Stimulated activated naive CD4-positive, alpha-beta T cell treated with Interleukin-2 at 50 U/mL for 16 hours (primary cell): Measurements from ENCODE around the gene ADGRB2.

Source experiments
- DNase-seq: peaks from one replicate; lab custom pipeline; 2025; lab: John Stamatoyannopoulos, UW

The ADGRB2 gene

GRCh38 chr1:31762323-31762722, 1.8 kb downstream of the ADGRB2 start:
- no peak for DNase-seq

- DNase-seq: no peak
These were observed 2.3 kb downstream of the ADGRB2 start for GRCh38 chr1:31761883-31762282.

- DNase-seq: peak; percentile 48
These were observed 3.4 kb downstream of the ADGRB2 start for GRCh38 chr1:31760471-31761470.

- no peak for DNase-seq
These were observed 4.7 kb downstream of the ADGRB2 start for GRCh38 chr1:31759298-31760023.

GRCh38 chr1:31758823-31759222, 5.3 kb downstream of the ADGRB2 start:
- DNase-seq: no peak

GRCh38 chr1:31757989-31758388, 6.2 kb downstream of the ADGRB2 start:
- DNase-seq: no peak

- DNase-seq: no peak
These were observed 6.9 kb downstream of the ADGRB2 start for GRCh38 chr1:31757204-31757679.

GRCh38 chr1:31756578-31756977, 7.6 kb downstream of the ADGRB2 start:
- no peak for DNase-seq

- no peak for DNase-seq
These were observed 8.2 kb downstream of the ADGRB2 start for GRCh38 chr1:31755850-31756492.

GRCh38 chr1:31755197-31755611, 8.9 kb downstream of the ADGRB2 start:
- no peak for DNase-seq

GRCh38 chr1:31754397-31754796, 9.7 kb downstream of the ADGRB2 start:
- no peak for DNase-seq

- DNase-seq: no peak
These were observed 10.3 kb downstream of the ADGRB2 start for GRCh38 chr1:31753707-31754349.

GRCh38 chr1:31752952-31753475, 11.1 kb downstream of the ADGRB2 start:
- DNase-seq: no peak

GRCh38 chr1:31752258-31752657, 11.9 kb downstream of the ADGRB2 start:
- no peak for DNase-seq

GRCh38 chr1:31751822-31752241, 12.3 kb downstream of the ADGRB2 start:
- DNase-seq: no peak

- no peak for DNase-seq
These were observed 13.2 kb downstream of the ADGRB2 start for GRCh38 chr1:31750858-31751510.

GRCh38 chr1:31749785-31750735, 14.1 kb downstream of the ADGRB2 start:
- DNase-seq: no peak

- DNase-seq: no peak
These were observed 15.8 kb downstream of the ADGRB2 start for GRCh38 chr1:31748365-31748764.

- DNase-seq: no peak
These were observed 16.8 kb downstream of the ADGRB2 start for GRCh38 chr1:31747304-31747703.

- DNase-seq: no peak
These were observed 17.5 kb downstream of the ADGRB2 start for GRCh38 chr1:31746687-31747086.
